ENCODE measurements around the gene SLFNL1. TPM values are rescaled to one million over a fixed set of nuclear protein-coding genes. Genes with fewer than 3 reads are reported as not detected.

Gene SLFNL1
- total RNA-seq, 1 experiment from 2014 or later = 0.03 TPM

DNA sequence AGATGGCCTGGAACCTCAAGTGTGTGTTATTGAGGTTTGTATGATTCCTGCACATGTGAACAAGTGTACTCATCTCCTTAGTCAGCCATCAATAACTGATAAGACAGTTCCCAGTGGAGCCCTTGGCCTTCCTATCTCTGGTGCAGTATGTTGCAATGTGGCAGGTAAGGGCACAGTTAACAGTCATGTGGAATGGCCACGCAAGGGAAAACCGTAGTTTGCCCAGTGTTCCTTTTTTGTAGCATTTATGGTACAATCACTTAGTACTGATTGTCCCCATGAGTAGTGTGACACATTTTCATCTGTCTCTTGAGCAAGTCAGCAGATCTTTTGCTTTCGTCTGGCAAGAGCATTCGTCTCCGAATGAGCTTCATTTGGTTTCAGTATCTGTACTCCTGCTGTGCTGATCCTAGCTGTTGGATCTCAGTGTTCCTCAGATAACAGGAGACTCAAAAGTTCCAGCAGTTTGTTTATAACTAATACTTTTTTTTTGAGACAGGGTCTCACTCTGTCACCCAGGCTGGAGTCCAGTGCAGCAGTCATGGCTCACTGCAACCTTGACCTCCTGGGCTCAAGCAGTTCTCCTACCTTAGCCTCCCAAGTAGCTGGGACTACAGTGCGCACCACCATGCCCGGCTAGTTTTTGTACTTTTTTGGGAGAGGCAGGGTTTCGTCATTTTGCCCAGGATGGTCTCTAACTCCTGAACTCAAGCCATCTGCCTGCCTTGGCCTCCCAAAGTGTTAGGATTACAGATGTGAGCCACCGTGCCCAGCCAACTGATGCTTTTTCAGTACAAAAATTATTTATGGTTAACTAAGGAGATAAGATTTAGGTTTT lies 33.9 kb downstream of the SLFNL1 start:
- peaks cover 100% of the 10 kb centered on the region for H3K36me3 ChIP-seq
- H3K27ac ChIP-seq = no peak overlapping the region
- DNase-seq (ENCODE audit: low read depth in 1 of 2, low spot score in 2 of 2) = no peak
- peaks cover 35% of the 10 kb centered on the region for H3K4me1 ChIP-seq (replicated peaks)
- no peaks in the 10 kb centered on the region for H3K27me3 ChIP-seq (replicated peaks)
- no peaks in the 10 kb centered on the region for H3K9me3 ChIP-seq (replicated peaks)
- no peak overlapping the region for H3K4me3 ChIP-seq

DNA sequence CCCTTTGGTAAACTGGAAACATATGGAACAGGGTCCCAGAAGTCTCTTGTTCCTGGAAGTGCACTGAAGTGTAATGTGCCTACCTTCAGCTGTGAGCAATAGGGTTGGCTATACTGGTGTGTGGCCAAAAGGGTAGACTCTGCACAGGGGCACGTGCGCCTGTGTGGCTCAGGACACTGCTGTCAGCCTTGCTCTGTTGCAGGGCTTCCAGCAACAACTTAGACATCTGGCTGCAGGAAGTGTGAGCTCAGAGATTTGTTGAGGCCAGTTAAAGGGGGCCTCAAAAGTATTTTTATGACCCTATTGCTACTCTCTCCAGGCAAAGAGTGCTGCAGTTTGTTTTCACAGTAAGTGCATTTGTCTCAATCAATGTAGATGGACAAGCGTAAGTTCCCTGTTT lies 34.6 kb downstream of the SLFNL1 start:
- Histone ChIP-seq H3K4me3 (no peak overlapping the region), H3K4me1 (replicated peaks) (peaks cover 37% of the 10 kb centered on the region), H3K27me3 (replicated peaks) (no peaks in the 10 kb centered on the region), H3K27ac (no peak overlapping the region), H3K36me3 (peaks cover 97% of the 10 kb centered on the region), H3K9me3 (replicated peaks) (no peaks in the 10 kb centered on the region)
- no peak for DNase-seq (ENCODE audit: low read depth in 1 of 2, low spot score in 2 of 2)

DNA sequence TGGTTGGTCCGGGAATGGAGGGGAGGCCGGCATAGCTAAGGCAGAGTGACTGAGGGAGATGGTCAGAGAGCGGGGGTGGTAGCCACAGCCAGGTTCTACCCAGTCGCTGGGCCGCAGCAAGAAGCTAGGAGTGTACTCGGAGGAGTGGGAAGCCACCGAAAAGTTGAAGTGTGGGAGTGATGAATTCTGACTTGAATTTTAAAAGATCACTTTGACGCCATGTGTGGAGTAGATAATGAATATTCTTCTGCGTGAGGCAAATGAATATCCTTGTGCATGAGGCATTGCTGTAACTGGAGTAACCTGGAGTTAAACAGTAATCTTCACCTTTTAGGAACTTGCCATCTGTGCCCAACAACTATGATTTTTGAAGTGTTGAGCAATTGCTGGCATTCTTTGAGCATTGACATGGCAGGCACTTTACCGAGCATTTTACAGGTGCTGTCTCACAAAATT lies 35.2 kb downstream of the SLFNL1 start:
- no peaks in the 10 kb centered on the region for H3K27me3 ChIP-seq (replicated peaks)
- H3K9me3 ChIP-seq (replicated peaks) = no peaks in the 10 kb centered on the region
- H3K36me3 ChIP-seq = peaks cover 94% of the 10 kb centered on the region
- no peak overlapping the region for H3K27ac ChIP-seq
- H3K4me1 ChIP-seq (replicated peaks) = peaks cover 41% of the 10 kb centered on the region
- DNase-seq (ENCODE audit: low read depth in 1 of 2, low spot score in 2 of 2) = no peak
- H3K4me3 ChIP-seq = no peak overlapping the region

DNA sequence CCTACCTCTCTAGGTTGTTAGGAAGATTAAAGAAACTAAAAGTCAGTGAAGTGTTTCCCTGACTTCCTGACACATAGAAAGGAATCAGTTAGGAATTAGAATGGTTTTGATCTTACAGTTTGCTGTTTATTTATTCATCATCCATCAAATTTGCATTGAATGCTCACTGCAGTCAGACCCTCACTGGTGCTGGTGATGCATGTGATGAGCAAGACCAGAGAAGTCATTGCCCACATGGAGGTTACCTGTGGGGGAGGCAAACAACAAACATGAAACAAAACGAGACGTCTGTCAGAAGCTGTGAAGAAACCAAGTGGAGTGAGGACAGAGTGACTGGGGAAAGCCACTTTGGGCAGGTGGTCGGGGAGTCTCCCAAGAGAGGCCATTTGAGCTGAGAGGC lies 35.6 kb downstream of the SLFNL1 start:
- Histone ChIP-seq H3K4me3 (no peak overlapping the region), H3K4me1 (replicated peaks) (peaks cover 46% of the 10 kb centered on the region), H3K9me3 (replicated peaks) (no peaks in the 10 kb centered on the region), H3K27me3 (replicated peaks) (no peaks in the 10 kb centered on the region), H3K36me3 (peaks cover 94% of the 10 kb centered on the region), H3K27ac (no peak overlapping the region)
- DNase-seq (ENCODE audit: low read depth in 1 of 2, low spot score in 2 of 2) = no peak

DNA sequence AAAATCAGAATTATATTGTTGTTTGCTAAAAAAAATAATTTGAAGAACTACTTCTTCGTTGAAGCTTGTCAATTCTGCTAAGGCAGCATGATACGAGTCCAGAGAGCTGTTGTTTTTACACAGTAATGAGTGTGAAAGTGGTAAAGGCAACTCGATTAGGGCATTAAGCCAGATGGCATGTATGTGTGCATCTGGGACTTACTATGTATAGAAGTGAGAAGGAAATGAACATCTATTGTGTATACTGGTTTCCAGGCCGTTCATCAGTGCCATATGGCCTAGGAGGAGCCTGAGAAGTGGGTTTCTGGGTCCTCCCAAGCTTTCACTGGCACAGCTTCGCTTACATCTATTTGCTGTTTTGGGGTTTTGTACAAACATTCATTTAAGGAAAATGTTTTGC lies 36.4 kb downstream of the SLFNL1 start:
- Histone ChIP-seq H3K4me1 (replicated peaks) (peaks cover 51% of the 10 kb centered on the region), H3K36me3 (peaks cover 94% of the 10 kb centered on the region), H3K27ac (no peak overlapping the region; the same call in 1 of the 2 replicates), H3K4me3 (no peak overlapping the region), H3K27me3 (replicated peaks) (no peaks in the 10 kb centered on the region), H3K9me3 (replicated peaks) (no peaks in the 10 kb centered on the region)
- DNase-seq (ENCODE audit: low read depth in 1 of 2, low spot score in 2 of 2) = no peak

DNA sequence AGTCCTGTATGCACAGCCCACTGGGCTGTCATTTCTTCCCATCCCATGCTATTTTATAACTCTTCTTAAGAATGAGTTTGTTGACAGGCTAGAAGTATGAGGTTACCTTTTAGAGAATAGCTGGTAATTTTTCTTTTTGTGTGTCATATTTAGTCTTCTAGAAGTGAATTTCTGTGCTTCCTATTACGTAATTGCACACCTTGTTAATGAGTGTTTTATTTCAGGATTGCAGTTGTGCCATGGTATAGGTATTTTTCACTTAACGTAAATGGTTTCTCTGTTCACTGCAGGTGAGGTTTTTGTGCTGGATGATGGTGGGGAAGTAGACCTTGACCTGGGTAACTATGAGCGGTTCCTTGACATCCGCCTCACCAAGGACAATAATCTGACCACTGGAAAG lies 37.0 kb downstream of the SLFNL1 start:
- no peak for DNase-seq (ENCODE audit: low read depth in 1 of 2, low spot score in 2 of 2)
- H3K27me3 ChIP-seq (replicated peaks) = no peaks in the 10 kb centered on the region
- peaks cover 91% of the 10 kb centered on the region for H3K36me3 ChIP-seq
- H3K4me3 ChIP-seq = no peak overlapping the region
- H3K9me3 ChIP-seq (replicated peaks) = no peaks in the 10 kb centered on the region
- H3K27ac ChIP-seq = peak overlapping the region; percentile 32
- H3K4me1 ChIP-seq (replicated peaks) = peaks cover 51% of the 10 kb centered on the region

DNA sequence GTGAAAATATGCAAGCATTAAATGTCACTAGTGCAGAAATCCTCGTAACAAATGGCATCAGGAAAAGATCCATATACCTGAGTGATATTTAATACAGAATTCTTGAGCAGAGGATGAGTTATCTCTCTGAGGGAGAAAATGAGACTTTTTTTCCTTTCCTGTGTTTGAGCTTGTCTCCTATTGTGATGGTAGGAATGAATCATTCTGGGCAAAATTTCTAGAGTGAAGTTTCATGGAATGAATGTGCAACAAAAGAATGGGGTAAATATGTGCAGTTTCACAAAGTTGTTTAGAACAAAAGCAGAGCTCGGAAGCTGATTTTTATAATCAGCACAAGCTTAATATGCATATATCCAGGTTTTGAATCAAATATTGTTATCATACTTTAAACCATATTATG lies 37.5 kb downstream of the SLFNL1 start:
- H3K9me3 ChIP-seq (replicated peaks) = 0 out of 2 replicates have a peak, but pooled peaks cover 1% of the 10 kb centered on the region
- H3K36me3 ChIP-seq = peaks cover 88% of the 10 kb centered on the region
- DNase-seq (ENCODE audit: low read depth in 1 of 2, low spot score in 2 of 2) = peak in 1 of 2 experiments; percentile 43
- peaks cover 54% of the 10 kb centered on the region for H3K4me1 ChIP-seq (replicated peaks)
- H3K4me3 ChIP-seq = no peak overlapping the region
- H3K27me3 ChIP-seq (replicated peaks) = no peaks in the 10 kb centered on the region
- peak overlapping the region; percentile 32 for H3K27ac ChIP-seq

DNA sequence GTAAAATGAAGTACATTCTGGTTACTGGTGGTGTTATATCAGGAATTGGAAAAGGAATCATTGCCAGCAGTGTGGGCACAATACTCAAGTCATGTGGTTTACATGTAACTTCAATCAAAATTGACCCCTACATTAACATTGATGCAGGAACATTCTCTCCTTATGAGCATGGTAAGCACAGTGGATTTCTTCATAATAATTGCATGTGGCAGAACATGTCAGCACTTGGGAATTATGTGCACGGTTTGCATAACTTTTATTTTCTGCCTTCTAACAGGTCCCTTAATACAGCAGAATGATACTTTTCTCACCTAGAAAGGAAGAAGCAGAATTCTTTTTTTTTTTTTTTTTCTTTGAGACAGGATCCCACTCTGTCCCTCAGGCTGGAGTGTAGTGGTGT lies 38.2 kb downstream of the SLFNL1 start:
- H3K9me3 ChIP-seq (replicated peaks) = 0 out of 2 replicates have a peak, but pooled peaks cover 3% of the 10 kb centered on the region
- H3K36me3 ChIP-seq = peaks cover 84% of the 10 kb centered on the region
- no peak overlapping the region for H3K4me3 ChIP-seq
- no peak for DNase-seq (ENCODE audit: low read depth in 1 of 2, low spot score in 2 of 2)
- H3K27me3 ChIP-seq (replicated peaks) = no peaks in the 10 kb centered on the region
- no peak overlapping the region for H3K27ac ChIP-seq
- peaks cover 60% of the 10 kb centered on the region for H3K4me1 ChIP-seq (replicated peaks)

DNA sequence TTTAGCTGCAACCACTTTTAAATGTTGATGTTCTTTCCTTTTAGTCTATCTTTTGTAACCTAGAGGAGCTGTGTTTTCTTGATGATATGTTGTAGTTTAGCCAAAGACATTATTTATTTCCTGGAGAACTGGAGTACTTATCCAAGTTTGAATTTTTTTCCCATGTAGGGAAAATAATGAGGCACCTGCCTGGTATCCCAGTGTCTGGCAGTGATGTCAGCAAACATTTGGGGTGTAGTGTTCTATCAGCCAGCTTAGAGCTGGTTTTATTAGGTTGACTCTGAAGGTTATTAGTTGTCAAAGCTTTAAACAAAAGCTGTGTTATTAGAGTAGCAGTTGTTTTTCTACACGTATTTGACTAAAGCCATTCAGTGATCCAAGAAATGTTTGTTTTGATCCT lies 38.8 kb downstream of the SLFNL1 start:
- H3K9me3 ChIP-seq (replicated peaks) = 0 out of 2 replicates have a peak, but pooled peaks cover 3% of the 10 kb centered on the region
- H3K36me3 ChIP-seq = peaks cover 78% of the 10 kb centered on the region
- H3K27me3 ChIP-seq (replicated peaks) = no peaks in the 10 kb centered on the region
- DNase-seq (ENCODE audit: low read depth in 1 of 2, low spot score in 2 of 2) = no peak
- peaks cover 64% of the 10 kb centered on the region for H3K4me1 ChIP-seq (replicated peaks)
- H3K4me3 ChIP-seq = no peak overlapping the region
- H3K27ac ChIP-seq = no peak overlapping the region

DNA sequence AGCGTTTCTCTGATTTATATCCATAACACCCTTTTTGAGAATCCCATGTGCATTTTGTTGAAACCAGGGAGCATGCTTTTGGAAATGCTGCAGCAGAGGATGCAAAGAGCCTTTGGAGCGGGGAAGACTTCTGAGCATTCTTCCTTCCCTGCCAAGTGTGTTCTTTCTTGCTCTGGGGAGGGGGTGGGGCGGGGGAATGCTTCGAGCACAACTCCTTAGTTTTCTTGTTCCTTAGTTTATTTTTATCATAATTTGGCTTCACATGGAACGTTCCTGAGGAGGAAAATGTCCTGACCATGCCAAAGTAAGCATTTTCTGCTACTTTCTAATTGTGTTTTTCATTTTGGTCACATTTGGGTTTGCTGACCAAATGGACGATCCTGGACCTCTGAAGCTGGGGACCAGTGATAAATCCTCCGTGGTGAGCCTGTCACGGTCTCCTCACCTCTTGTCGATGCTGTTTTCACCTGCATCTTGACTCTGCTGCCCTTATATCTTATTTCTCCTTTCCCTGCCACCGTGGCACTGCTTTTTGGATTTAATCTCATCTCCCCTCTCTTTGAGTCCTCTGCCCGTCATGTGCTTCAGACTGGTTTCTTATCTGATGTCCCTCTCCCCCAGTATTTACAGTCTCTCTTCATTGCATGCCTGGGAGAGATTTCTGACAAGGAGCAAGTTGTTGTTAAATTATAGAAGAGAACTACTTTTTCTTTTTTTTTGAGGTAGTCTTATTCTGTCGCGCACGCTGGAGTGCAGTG lies 39.7 kb downstream of the SLFNL1 start:
- no peak for DNase-seq (ENCODE audit: low read depth in 1 of 2, low spot score in 2 of 2)
- Histone ChIP-seq H3K27ac (no peak overlapping the region), H3K9me3 (replicated peaks) (0 out of 2 replicates have a peak, but pooled peaks cover 3% of the 10 kb centered on the region), H3K4me3 (no peak overlapping the region; the same call in 1 of the 2 replicates), H3K27me3 (replicated peaks) (no peaks in the 10 kb centered on the region), H3K4me1 (replicated peaks) (peaks cover 73% of the 10 kb centered on the region), H3K36me3 (peaks cover 70% of the 10 kb centered on the region)

DNA sequence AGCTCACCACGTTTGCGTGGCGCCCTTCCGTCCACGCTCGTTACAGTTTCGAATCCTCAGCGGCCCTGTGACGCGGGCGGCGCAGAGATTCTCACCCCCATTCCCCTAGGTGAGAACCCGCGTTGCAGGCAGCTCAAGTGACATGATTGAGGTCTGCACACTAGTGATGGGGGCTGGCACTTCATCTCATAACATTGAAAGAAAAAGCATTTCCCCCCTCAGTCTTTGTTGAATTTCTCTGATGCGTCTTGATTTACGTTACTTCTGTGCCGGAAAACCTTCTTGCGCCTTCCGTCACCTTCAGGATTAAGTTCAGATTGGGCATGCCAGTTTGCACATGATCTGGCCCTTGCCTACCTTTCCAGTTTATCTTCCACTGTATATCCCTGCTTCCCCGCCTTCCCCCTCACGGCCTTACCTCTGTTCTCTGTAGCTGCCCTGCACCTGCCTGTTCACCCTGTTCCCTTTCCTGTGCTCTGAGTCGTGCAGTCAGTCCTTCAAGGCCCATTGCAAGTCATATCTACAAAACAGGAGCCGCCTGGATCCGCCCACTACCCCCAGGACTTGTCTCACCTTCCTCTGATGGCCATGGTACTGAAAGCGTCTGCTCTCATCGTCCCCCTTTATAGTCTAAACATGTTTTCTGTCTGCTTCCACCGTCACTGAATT lies 40.9 kb downstream of the SLFNL1 start:
- peak in 1 of 2 experiments; percentile 49 for DNase-seq (ENCODE audit: low read depth in 1 of 2, low spot score in 2 of 2)
- Histone ChIP-seq H3K4me3 (peak overlapping the region; percentile 79), H3K27me3 (replicated peaks) (no peaks in the 10 kb centered on the region), H3K4me1 (replicated peaks) (peaks cover 77% of the 10 kb centered on the region), H3K9me3 (replicated peaks) (0 out of 2 replicates have a peak, but pooled peaks cover 3% of the 10 kb centered on the region), H3K27ac (peak overlapping the region; percentile 89), H3K36me3 (peaks cover 57% of the 10 kb centered on the region)

DNA sequence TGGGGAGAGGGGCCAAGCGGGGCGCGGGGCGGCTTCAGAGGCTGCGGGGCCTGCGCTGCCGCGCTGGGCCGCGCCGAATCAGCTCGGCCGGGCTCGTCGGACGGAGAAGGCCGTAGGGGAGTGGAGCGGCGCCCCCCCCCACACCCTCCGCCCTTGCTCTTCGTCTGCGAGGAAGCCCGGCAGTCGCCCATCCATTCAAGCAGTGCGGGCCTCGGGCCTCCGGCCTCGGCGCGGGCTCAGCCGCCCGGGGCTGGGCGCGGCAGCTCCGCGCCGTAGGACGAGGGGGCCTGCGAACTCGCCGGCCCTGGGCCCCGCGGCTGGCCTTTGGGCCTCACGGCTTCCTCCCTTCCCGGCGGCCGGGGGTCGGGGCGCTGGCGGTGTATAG lies 41.5 kb downstream of the SLFNL1 start:
- H3K27me3 ChIP-seq (replicated peaks) = no peaks in the 10 kb centered on the region
- peak overlapping the region; percentile 89 for H3K27ac ChIP-seq
- no peak for DNase-seq (ENCODE audit: low read depth in 1 of 2, low spot score in 2 of 2)
- H3K4me3 ChIP-seq = peak overlapping the region; percentile 79
- H3K36me3 ChIP-seq = peaks cover 51% of the 10 kb centered on the region
- H3K9me3 ChIP-seq (replicated peaks) = 0 out of 2 replicates have a peak, but pooled peaks cover 3% of the 10 kb centered on the region
- peaks cover 72% of the 10 kb centered on the region for H3K4me1 ChIP-seq (replicated peaks)

DNA sequence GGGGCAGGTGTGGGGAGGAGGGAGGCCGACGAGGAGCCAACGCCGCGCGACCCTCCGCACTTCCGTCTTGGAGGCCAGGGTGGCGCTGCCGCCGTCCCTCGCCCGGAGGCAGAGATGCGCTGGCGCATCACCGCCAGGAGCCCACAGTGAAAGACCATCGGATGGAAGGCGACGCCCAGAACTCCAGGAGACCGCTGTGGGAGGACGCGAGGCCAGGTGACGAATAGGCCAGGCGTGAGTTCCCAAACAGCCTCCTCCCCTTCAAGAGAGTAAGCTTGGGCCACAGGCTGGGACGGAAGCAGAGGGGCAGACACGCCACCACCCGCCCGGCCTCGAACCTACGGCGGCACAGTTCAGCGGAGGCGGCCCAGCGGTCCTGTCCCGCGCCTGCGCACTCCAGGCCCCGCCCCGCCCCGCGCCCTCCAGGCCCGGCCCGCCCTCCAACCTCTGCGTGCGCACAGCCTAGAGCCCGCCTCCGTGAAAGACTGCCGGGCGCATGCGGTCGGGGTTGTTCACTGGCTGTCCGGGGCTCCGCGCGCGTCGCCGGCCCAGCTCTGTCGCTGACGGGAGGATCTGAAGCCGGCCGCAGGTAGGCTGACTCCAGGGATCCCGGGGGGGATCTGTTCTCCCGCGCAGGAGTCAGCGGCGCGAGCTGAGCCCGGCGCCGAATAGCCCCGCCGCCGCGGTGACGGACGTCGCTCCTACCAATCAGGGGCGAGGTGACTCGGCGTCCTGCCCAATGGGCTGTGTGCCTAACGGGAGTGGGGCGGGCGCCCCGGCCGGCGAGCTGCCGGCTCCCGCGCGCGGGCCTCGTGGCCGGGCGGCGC lies 42.1 kb downstream of the SLFNL1 start, which contains the start of gene CTPS1:
Gene CTPS1 (plus strand): TSS at position 456 of the 827 bp plus-strand sequence. CDS start 3,595 bp downstream, outside the sequence.
- H3K36me3 ChIP-seq = peaks cover 45% of the 10 kb centered on the region
- peak within 1 kb of the TSS; percentile 89 for H3K27ac ChIP-seq
- no peaks in the 10 kb centered on the region for H3K27me3 ChIP-seq (replicated peaks)
- peak within 1 kb of the TSS; percentile 79 for H3K4me3 ChIP-seq
- 0 out of 2 replicates have a peak, but pooled peaks cover 3% of the 10 kb centered on the region for H3K9me3 ChIP-seq (replicated peaks)
- peak; percentile 95 to 97 for DNase-seq (ENCODE audit: low read depth in 1 of 2, low spot score in 2 of 2)
- peaks cover 66% of the 10 kb centered on the region for H3K4me1 ChIP-seq (replicated peaks)

Measured in SJSA1 (cell line).